Thoracic aorta (tissue), 2 donors: ENCODE results near the gene MPDZ. TPM values are rescaled to one million over a fixed set of nuclear protein-coding genes. Genes with fewer than 3 reads are reported as not detected.

ENCODE experiments used
- ATAC-seq: fragments of 150-250 bp; one replicate; pipeline ENCODE4 v1.8.0; 2017; ENCODE audit warnings: low read depth; ENCODE audit not compliant: insufficient number of reproducible peaks, low FRiP score
- DNase-seq: peaks from one replicate; pipeline ENCODE4 v3.0.0-alpha.2; 2020; ENCODE audit warnings: low spot score
- H3K27ac ChIP-seq, 2 donors: fragments of 200-600 bp; sonication (generic); 1 replicate in 1 of 2; 2 replicates in 1 of 2; pipeline ENCODE4 v1.5.1; 2016; ENCODE audit warnings: mild to moderate bottlenecking in 2 of 2, moderate library complexity in 2 of 2
- H3K27me3 ChIP-seq: fragments of 200-600 bp; sonication (generic); replicated peaks from 2 replicates; pipeline ENCODE4 v1.6.0; 2016; ENCODE audit warnings: mild to moderate bottlenecking; ENCODE audit not compliant: insufficient read depth
- H3K36me3 ChIP-seq: fragments of 200-600 bp; sonication (generic); one replicate; pipeline ENCODE4 v1.5.1; 2016
- H3K4me1 ChIP-seq, 2 donors: fragments of 200-600 bp; sonication (generic); 1 replicate in 1 of 2; 2 replicates in 1 of 2; pipeline versions ENCODE4 v1.5.1 to v1.6.0; 2016; ENCODE audit warnings: low read depth in 2 of 2, mild to moderate bottlenecking in 1 of 2; ENCODE audit not compliant: control insufficient read depth in 1 of 2
- H3K4me3 ChIP-seq: fragments of 200-600 bp; sonication (generic); 2 replicates; pipeline ENCODE4 v1.5.1; 2016; ENCODE audit warnings: mild to moderate bottlenecking
- H3K9me3 ChIP-seq: fragments of 200-600 bp; sonication (generic); 2 replicates; pipeline ENCODE4 v1.5.1; 2016
- CTCF ChIP-seq: fragments of 200-600 bp; sonication (generic); IDR thresholded peaks from one replicate; pipeline ENCODE4 v1.5.1; 2019; ENCODE audit warnings: antibody characterized with exemption
- total RNA-seq, 2 donors: library from RNA; depleted of rRNA; stranded (reverse); fragments of >200 nt; gene quantifications; one replicate each; pipeline versions ENCODE4 v1.1.0 to v1.2.3, GENCODE V29; 2016

The MPDZ gene
- total RNA-seq, 2 donors from 2014 or later: 61.2 to 81.2 TPM

DNA sequence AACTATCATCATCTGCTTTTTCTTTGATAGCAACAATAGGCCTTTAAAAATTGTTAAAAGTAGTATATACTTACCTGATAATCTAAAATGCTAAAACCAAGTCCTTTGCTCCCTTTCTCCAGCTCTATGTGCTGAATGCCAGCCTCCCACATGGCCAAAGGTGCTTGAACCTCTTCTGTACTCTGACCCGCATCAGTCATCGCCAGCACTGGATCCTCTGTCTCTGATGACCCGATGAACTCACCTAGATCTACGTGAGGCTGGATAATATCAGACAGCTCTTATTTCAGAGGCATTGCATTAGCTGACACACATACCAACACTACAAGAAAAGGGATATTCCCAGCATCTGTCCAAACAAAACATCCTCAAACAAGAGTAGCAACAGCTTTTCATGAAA is 89.5 kb downstream of the MPDZ start:
- Histone ChIP-seq H3K4me1 (peaks cover 0 to 4% of the 10 kb centered on the region in 2 donors), H3K27ac (no peak overlapping the region), H3K36me3 (peaks cover 11% of the 10 kb centered on the region), H3K9me3 (no peaks in the 10 kb centered on the region), H3K4me3 (no peak overlapping the region), H3K27me3 (no peaks in the 10 kb centered on the region)
- no peak for ATAC-seq
- TF ChIP-seq CTCF: no peak
- no peak for DNase-seq

DNA sequence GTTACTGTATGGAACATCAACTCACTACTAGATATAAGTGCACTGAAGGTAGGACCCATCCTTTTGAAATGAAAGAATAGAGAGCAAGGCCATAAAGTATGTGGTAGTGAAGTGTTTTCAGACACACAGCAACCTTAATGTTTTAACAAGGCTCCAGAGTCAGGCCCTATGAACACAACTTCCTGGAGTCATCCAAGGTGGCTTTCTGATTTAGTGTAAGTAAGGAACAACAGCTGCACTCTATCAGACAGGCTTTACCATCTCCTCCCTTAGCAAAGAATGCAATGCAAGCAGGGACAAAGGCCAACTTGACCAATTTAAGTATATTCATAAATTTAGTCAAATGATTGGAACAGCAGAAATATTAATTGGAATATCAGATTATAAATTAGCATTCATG is 90.1 kb downstream of the MPDZ start:
- DNase-seq (no peak), ATAC-seq (no peak)
- Histone ChIP-seq H3K4me1 (peaks cover 0 to 4% of the 10 kb centered on the region in 2 donors), H3K27me3 (no peaks in the 10 kb centered on the region), H3K4me3 (no peak overlapping the region), H3K36me3 (peaks cover 7% of the 10 kb centered on the region), H3K27ac (no peak overlapping the region), H3K9me3 (no peaks in the 10 kb centered on the region)
- no peak for TF ChIP-seq CTCF

GRCh38 chr9:13186774-13187173 is 92.7 kb downstream of the MPDZ start:
- H3K36me3 ChIP-seq: peaks cover 6% of the 10 kb centered on the region
- ATAC-seq (no peak), DNase-seq (no peak)
- no peak for TF ChIP-seq CTCF
- H3K27me3 ChIP-seq: no peaks in the 10 kb centered on the region
- H3K9me3 ChIP-seq: no peaks in the 10 kb centered on the region
- H3K27ac ChIP-seq: no peak overlapping the region
- peak overlapping the region; percentile 62 for H3K4me3 ChIP-seq
- peaks cover 0 to 4% of the 10 kb centered on the region in 2 donors for H3K4me1 ChIP-seq

- Histone ChIP-seq H3K4me3 (no peak overlapping the region), H3K4me1 (peaks cover 0 to 4% of the 10 kb centered on the region in 2 donors), H3K27me3 (no peaks in the 10 kb centered on the region), H3K27ac (no peak overlapping the region), H3K9me3 (no peaks in the 10 kb centered on the region), H3K36me3 (peaks cover 10% of the 10 kb centered on the region)
- TF ChIP-seq CTCF: no peak
- no peak for DNase-seq
- no peak for ATAC-seq
Measured at GRCh38 chr9:13186091-13186490, 93.4 kb downstream of the MPDZ start.

- H3K4me3 ChIP-seq: no peak overlapping the region
Measured at GRCh38 chr9:13181652-13182051, 97.8 kb downstream of the MPDZ start.

More at GRCh38 chr9:13181652-13182051, 97.8 kb downstream of the MPDZ start:
- peaks cover 0 to 4% of the 10 kb centered on the region in 2 donors for H3K4me1 ChIP-seq
- ATAC-seq: no peak
- H3K36me3 ChIP-seq: peaks cover 6% of the 10 kb centered on the region
- TF ChIP-seq CTCF: no peak
- no peak overlapping the region for H3K27ac ChIP-seq
- H3K27me3 ChIP-seq: no peaks in the 10 kb centered on the region
- no peak for DNase-seq
- H3K9me3 ChIP-seq: no peaks in the 10 kb centered on the region
